ENCODE measurements around the gene DOK7.

GRCh38 chr4:3437998-3438846, 24.9 kb upstream of the DOK7 start:
- TF ChIP-seq YY1 (IDR thresholded peaks at IDR 0.05; ENCODE audit: insufficient read depth, insufficient read length) (no peak), ZNF274 (IDR thresholded peaks at IDR 0.05; ENCODE audit: low read depth, low read length) (no peak), SUZ12 (IDR thresholded peaks at IDR 0.05; ENCODE audit: extremely low read depth, insufficient read depth, insufficient read length) (no peak)
